Sigmoid colon (tissue), 7 donors: ENCODE measurements around the gene TDRD3. TPM values are rescaled to one million over a fixed set of nuclear protein-coding genes. Genes with fewer than 3 reads are reported as not detected.
"Not testable (repeated sequence)": the region's sequence is repeated elsewhere in the genome, so short reads cannot be mapped to it uniquely, and the experiment has no call there.

Source experiments
- DNase-seq: peaks from one replicate; pipeline ENCODE4 v3.0.0-alpha.2; 2019
- H3K27ac ChIP-seq, 4 donors: fragments of 200-600 bp; sonication (generic); one replicate each; pipeline ENCODE4 v1.5.1; 2016 to 2019; ENCODE audit warnings: mild to moderate bottlenecking in 1 of 4
- H3K27me3 ChIP-seq, 3 donors: fragments of 200-600 bp; sonication (generic); one replicate each; pipeline ENCODE4 v1.5.1; 2019; ENCODE audit warnings: mild to moderate bottlenecking in 1 of 3
- H3K36me3 ChIP-seq, 4 donors: fragments of 200-600 bp; sonication (generic); one replicate each; pipeline ENCODE4 v1.5.1; 2016 to 2019
- H3K4me1 ChIP-seq, 4 donors: fragments of 200-600 bp; sonication (generic); one replicate each; pipeline ENCODE4 v1.5.1; 2017 to 2019
- H3K4me3 ChIP-seq, 4 donors: fragments of 200-600 bp; sonication (generic); one replicate each; pipeline ENCODE4 v1.5.1; 2017 to 2019; ENCODE audit warnings: mild to moderate bottlenecking in 2 of 4, moderate library complexity in 1 of 4
- H3K9me3 ChIP-seq, 4 donors: fragments of 200-600 bp in 3 of 4; sonication (generic) in 3 of 4; one replicate each; pipeline versions ENCODE4 v1.5.1 to v1.6.1; 2013 to 2019
- EP300 ChIP-seq, 4 donors: sonication (generic); formaldehyde crosslinking; IDR thresholded peaks; one replicate each; pipeline ENCODE4 v1.6.1; 2017; ENCODE audit warnings: antibody characterized with exemption in 4 of 4
- POLR2A ChIP-seq, 2 donors: fragments of 450-650 bp; IDR thresholded peaks; one replicate each; pipeline ENCODE4 v1.6.1; 2016; ENCODE audit warnings: antibody characterized with exemption in 2 of 2, mild to moderate bottlenecking in 2 of 2, moderate library complexity in 2 of 2
- POLR2AphosphoS5 ChIP-seq, 4 donors: sonication (generic); formaldehyde crosslinking; IDR thresholded peaks; one replicate each; pipeline ENCODE4 v1.6.1; 2017; ENCODE audit warnings: antibody characterized with exemption in 4 of 4
- WGBS, 2 donors: extraction: QIAGEN DNeasy Blood & Tissue Kit; methylation state at CpG; one replicate each; pipeline ENCODE4 v1.1.7; 2013; 5-methylcytosine and 5-hydroxymethylcytosine counted together
- intact Hi-C: fragments of 100-400 bp; cut with DNase I; formaldehyde crosslinking; loops from one replicate; pipeline ENCODE4 v1.15.1; 2023
- polyA plus RNA-seq, 3 donors: library from polyadenylated mRNA; stranded (reverse); fragments of 200-250 nt; gene quantifications; one replicate each; pipeline ENCODE4 v1.2.3, GENCODE V29; 2013
- total RNA-seq, 4 donors: library from RNA; depleted of rRNA; stranded (reverse); fragments of >200 nt; gene quantifications; one replicate each; pipeline ENCODE4 v1.1.0, GENCODE V29; 2016
- TF ChIP-seq, protein P1 (sequence below), 4 experiments: fragments of 450-650 bp in 3 of 4; fragments of 200-600 bp in 1 of 4; IDR thresholded peaks; one replicate each; pipeline ENCODE4 v1.5.1; 2016 to 2019; ENCODE audit warnings: antibody characterized with exemption in 4 of 4, mild to moderate bottlenecking in 3 of 4, moderate library complexity in 2 of 4
- donor health status: healthy with polysubstance abuse.
- donor health status: Bipolar disorder and iron deficiency.
- donor health status: healthy.

Gene TDRD3
- total and polyA plus RNA-seq, 7 donors, result 9.3 to 43.5 (median 27.4) TPM

DNA sequence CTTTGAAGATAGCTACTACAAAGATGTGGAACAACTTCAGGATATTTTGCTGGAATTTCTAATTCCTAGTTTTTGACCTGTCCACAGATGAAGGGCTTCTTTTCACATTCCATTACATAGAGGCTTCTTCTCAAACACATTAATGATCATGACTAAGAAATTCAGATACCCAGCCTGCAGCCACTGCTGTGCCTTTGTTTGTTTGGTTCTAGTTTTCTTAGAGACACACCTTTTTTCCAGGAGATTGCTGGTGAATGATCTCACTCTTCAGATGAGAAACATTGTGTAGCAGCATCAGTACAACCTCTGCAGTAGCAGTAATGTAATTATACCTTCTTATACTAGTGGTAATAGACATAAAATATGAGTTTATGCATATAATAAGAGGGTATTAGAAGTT, 5.0 kb downstream of the TDRD3 start:
- TF ChIP-seq POLR2AphosphoS5 (IDR thresholded peaks at IDR 0.05) (no peak), POLR2A (IDR thresholded peaks at IDR 0.05) (no peak), EP300 (IDR thresholded peaks at IDR 0.05) (no peak)
- TF ChIP-seq, protein P1, sequence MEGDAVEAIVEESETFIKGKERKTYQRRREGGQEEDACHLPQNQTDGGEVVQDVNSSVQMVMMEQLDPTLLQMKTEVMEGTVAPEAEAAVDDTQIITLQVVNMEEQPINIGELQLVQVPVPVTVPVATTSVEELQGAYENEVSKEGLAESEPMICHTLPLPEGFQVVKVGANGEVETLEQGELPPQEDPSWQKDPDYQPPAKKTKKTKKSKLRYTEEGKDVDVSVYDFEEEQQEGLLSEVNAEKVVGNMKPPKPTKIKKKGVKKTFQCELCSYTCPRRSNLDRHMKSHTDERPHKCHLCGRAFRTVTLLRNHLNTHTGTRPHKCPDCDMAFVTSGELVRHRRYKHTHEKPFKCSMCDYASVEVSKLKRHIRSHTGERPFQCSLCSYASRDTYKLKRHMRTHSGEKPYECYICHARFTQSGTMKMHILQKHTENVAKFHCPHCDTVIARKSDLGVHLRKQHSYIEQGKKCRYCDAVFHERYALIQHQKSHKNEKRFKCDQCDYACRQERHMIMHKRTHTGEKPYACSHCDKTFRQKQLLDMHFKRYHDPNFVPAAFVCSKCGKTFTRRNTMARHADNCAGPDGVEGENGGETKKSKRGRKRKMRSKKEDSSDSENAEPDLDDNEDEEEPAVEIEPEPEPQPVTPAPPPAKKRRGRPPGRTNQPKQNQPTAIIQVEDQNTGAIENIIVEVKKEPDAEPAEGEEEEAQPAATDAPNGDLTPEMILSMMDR (IDR thresholded peaks at IDR 0.05), result no peak
- intact Hi-C loops, result no loop called here
- Histone ChIP-seq H3K27me3 (no peaks in the 10 kb centered on the region), H3K4me1 (peaks cover 0 to 28% (median 21%) of the 10 kb centered on the region in 4 donors), H3K9me3 (no peaks in the 10 kb centered on the region), H3K4me3 (no peak overlapping the region), H3K27ac (no peak overlapping the region), H3K36me3 (no peaks in the 10 kb centered on the region)
- DNase-seq, result no peak

DNA sequence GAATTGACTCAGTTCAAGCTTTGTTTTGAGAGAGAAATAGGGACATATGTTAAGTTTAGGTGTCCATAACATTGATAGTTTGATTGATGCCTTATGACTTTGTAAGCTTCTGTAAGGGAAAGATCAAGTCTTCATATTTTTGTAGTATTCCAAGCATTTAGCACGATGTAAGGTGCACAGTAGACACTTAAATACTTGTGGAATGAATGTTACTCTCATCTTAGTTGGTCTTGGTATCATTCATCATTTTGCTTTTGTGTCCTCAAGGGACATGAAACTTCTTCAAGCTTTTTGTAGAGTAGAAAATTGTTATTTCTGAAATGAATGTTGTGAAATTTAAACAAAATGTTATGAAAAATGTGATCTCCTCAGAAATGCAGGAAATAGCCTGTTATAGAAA, 10.1 kb downstream of the TDRD3 start:
- Histone ChIP-seq H3K4me3 (no peak overlapping the region), H3K4me1 (peaks cover 0 to 26% (median 6%) of the 10 kb centered on the region in 4 donors), H3K27me3 (no peaks in the 10 kb centered on the region), H3K36me3 (no peaks in the 10 kb centered on the region), H3K27ac (no peak overlapping the region), H3K9me3 (no peaks in the 10 kb centered on the region)
- DNase-seq, result no peak
- TF ChIP-seq POLR2AphosphoS5 (IDR thresholded peaks at IDR 0.05) (no peak), POLR2A (IDR thresholded peaks at IDR 0.05) (no peak), EP300 (IDR thresholded peaks at IDR 0.05) (no peak)
- TF ChIP-seq, protein P1 (IDR thresholded peaks at IDR 0.05), result no peak
- 83 to 91% methylated on average over 1 of the region's 1 CpG for WGBS, 2 donors
- intact Hi-C loops, result no loop called here

DNA sequence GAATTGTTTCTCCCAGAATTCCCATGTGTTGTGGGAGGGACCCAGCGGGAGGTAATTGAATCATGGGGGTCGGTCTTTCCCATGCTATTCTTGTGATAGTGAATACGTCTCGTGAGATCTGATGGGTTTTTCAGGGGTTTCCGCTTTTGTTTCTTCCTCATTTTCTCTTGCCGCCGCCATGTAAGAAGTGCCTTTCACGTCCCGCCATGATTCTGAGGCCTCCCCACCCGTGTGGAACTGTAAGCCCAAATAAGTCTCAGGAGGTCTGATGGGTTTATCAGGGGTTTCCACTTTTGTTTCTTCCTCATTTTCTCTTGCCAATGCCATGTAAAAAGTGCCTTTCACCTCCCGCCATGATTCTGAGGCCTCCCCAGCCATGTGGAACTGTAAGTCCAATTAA, 10.8 kb downstream of the TDRD3 start:
- intact Hi-C loops, H3K36me3 ChIP-seq, H3K9me3 ChIP-seq, H3K4me3 ChIP-seq, DNase-seq, H3K27ac ChIP-seq, H3K27me3 ChIP-seq: not testable (repeated sequence)
- H3K4me1 ChIP-seq, result peaks cover 0 to 25% (median 10%) of the 10 kb centered on the region in 4 donors
- 95 to 97% methylated on average over 11 of the region's 11 CpGs for WGBS, 2 donors

DNA sequence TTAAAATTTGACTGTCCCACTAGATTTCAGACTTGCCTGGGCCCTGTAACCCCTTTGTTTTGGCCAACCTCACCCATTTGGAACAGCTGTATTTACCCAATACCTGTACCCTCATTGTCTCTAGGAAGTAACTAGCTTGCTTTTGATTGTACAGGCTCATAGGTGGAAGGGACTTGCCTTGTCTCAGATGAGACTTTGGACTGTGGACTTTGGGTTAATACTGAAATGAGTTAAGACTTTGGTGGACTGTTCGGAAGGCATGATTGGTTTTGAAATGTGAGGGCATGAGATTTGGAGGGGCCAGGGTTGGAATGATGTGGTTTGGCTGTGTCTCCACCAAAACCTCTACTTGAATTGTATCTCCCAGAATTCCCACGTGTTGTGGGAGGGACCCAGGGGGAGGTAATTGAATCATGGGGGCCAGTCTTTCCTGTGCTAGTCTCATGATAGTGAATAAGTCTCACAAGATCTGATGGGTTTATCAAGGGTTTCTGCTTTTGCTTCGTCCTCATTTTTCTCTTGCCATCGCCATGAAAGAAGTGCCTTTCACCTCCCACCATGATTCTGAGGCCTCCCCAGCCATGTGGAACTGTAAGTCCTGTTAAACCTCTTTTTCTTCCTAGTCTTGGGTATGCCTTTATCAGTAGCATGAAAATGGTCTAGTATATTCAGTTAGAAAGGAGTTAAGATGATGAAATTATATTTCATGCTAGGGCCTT, 12.7 kb downstream of the TDRD3 start:
- H3K4me3 ChIP-seq, intact Hi-C loops, H3K9me3 ChIP-seq, H3K27ac ChIP-seq, H3K36me3 ChIP-seq, DNase-seq, H3K27me3 ChIP-seq: not testable (repeated sequence)
- peaks cover 0 to 38% (median 14%) of the 10 kb centered on the region in 4 donors for H3K4me1 ChIP-seq
- 66 to 83% methylated on average over 4 of the region's 4 CpGs for WGBS, 2 donors

DNA sequence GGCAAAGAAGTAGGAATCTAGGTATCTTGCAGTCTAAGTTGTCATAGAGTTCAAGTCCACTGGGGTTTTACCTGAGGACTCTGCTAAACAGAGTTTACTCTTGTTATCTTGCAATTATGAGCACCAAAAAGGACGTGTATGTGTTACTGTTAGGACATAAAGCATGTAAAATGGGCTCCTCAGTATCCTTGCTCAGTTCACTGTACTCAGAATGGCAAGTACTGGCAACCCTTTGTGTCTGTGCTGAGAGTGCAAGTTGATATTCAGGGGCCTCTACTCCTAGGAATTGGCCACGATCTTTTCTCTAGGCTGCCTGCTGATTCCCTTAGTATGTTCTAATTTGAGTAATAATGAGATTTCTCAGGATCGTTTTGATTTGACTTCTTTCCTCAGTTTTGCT, 13.3 kb downstream of the TDRD3 start:
- Histone ChIP-seq H3K9me3 (no peaks in the 10 kb centered on the region), H3K27ac (no peak overlapping the region), H3K4me3 (no peak overlapping the region), H3K27me3 (no peaks in the 10 kb centered on the region), H3K36me3 (no peaks in the 10 kb centered on the region), H3K4me1 (peaks cover 0 to 38% (median 14%) of the 10 kb centered on the region in 4 donors)
- intact Hi-C loops, result no loop called here
- WGBS, 2 donors, result 71 to 81% methylated on average over 3 of the region's 3 CpGs
- TF ChIP-seq EP300 (IDR thresholded peaks at IDR 0.05), result no peak
- TF ChIP-seq, protein P1 (IDR thresholded peaks at IDR 0.05), result no peak
- TF ChIP-seq POLR2A (IDR thresholded peaks at IDR 0.05), result no peak
- no peak for TF ChIP-seq POLR2AphosphoS5 (IDR thresholded peaks at IDR 0.05)
- DNase-seq, result no peak

DNA sequence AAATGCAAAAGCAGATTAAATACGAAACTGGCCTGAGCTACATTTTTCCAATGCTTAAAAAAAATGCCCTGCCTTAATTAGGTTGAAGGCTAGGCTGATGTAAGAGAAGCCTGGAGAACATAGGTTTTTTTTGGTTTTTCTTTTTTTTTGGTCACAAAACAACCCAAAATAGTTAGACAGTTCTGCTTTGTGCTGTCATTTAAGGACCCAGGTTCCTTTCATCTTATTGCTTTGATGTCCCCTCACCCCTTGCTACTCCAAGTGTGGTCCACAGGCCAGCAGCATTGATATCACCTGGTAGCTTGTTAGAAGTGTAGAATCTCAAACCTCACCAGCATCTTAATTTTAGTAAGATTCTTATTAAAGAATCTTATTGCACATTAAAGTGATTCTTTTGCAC, 14.4 kb downstream of the TDRD3 start:
- DNase-seq, result no peak
- Histone ChIP-seq H3K4me1 (peaks cover 0 to 38% (median 14%) of the 10 kb centered on the region in 4 donors), H3K27me3 (no peaks in the 10 kb centered on the region), H3K27ac (no peak overlapping the region), H3K9me3 (no peaks in the 10 kb centered on the region), H3K4me3 (no peak overlapping the region), H3K36me3 (no peaks in the 10 kb centered on the region)
- no peak for TF ChIP-seq EP300 (IDR thresholded peaks at IDR 0.05)
- TF ChIP-seq, protein P1 (IDR thresholded peaks at IDR 0.05), result no peak
- no peak for TF ChIP-seq POLR2A (IDR thresholded peaks at IDR 0.05)
- TF ChIP-seq POLR2AphosphoS5 (IDR thresholded peaks at IDR 0.05), result no peak
- intact Hi-C loops, result no loop called here
- WGBS, 2 donors, result 38 to 91% methylated on average over 1 of the region's 1 CpG
